ENCODE measurements around the gene MDH1B. TPM values are rescaled to one million over a fixed set of nuclear protein-coding genes. Genes with fewer than 3 reads are reported as not detected.

Gene MDH1B
- total and polyA plus RNA-seq, 8 donors = 0.47 to 2.7 (median 0.88) TPM

GRCh38 chr2:206736935-206737334 is 28.2 kb downstream of the MDH1B start:
- Histone ChIP-seq H3K36me3 (no peaks in the 10 kb centered on the region), H3K27me3 (no peaks in the 10 kb centered on the region), H3K4me3 (no peak overlapping the region), H3K4me1 (no peaks in the 10 kb centered on the region), H3K27ac (no peak overlapping the region), H3K9me3 (no peaks in the 10 kb centered on the region)
- ATAC-seq (no peak), DNase-seq (no peak), FAIRE-seq (no peak)
- 72 to 79% methylated on average over 5 of the region's 5 CpGs for WGBS, 2 donors
- intact Hi-C loops (cut with DNase I) = no loop called here
- no peak for TF ChIP-seq CTCF (IDR thresholded peaks at IDR 0.05)

- Histone ChIP-seq H3K36me3 (no peaks in the 10 kb centered on the region), H3K4me3 (no peak overlapping the region), H3K27me3 (no peaks in the 10 kb centered on the region), H3K4me1 (no peaks in the 10 kb centered on the region), H3K27ac (no peak overlapping the region), H3K9me3 (no peaks in the 10 kb centered on the region)
- no peak for TF ChIP-seq CTCF (IDR thresholded peaks at IDR 0.05)
- intact Hi-C loops (cut with DNase I) = no loop called here
- FAIRE-seq (no peak), DNase-seq (no peak), ATAC-seq (no peak)
- 44 to 58% methylated on average over 2 of the region's 2 CpGs for WGBS, 2 donors
Measured at GRCh38 chr2:206733341-206733740, 31.8 kb downstream of the MDH1B start.

- H3K4me1 ChIP-seq = no peaks in the 10 kb centered on the region
- H3K27ac ChIP-seq = no peak overlapping the region
- TF ChIP-seq CTCF (IDR thresholded peaks at IDR 0.05) = no peak
- ATAC-seq (no peak), FAIRE-seq (no peak), DNase-seq (no peak)
- H3K36me3 ChIP-seq = no peaks in the 10 kb centered on the region
- 59 to 70% methylated on average over 7 of the region's 7 CpGs for WGBS, 2 donors
- intact Hi-C loops (cut with DNase I) = no loop called here
- H3K27me3 ChIP-seq = no peaks in the 10 kb centered on the region
- no peak overlapping the region for H3K4me3 ChIP-seq
- H3K9me3 ChIP-seq = no peaks in the 10 kb centered on the region
Measured at GRCh38 chr2:206728277-206729199, 36.6 kb downstream of the MDH1B start.

- no peak for ATAC-seq
- H3K27ac ChIP-seq = no peak overlapping the region
- intact Hi-C loops (cut with DNase I) = no loop called here
- H3K27me3 ChIP-seq = no peaks in the 10 kb centered on the region
- no peak overlapping the region for H3K4me3 ChIP-seq
- no peak for TF ChIP-seq CTCF (IDR thresholded peaks at IDR 0.05)
- no peaks in the 10 kb centered on the region for H3K4me1 ChIP-seq
- H3K9me3 ChIP-seq = no peaks in the 10 kb centered on the region
- FAIRE-seq = no peak
- DNase-seq = no peak
- 64 to 83% methylated on average over 2 of the region's 2 CpGs for WGBS, 2 donors
- H3K36me3 ChIP-seq = no peaks in the 10 kb centered on the region
Measured at GRCh38 chr2:206727287-206727686, 37.8 kb downstream of the MDH1B start.

GRCh38 chr2:206723288-206723687 is 41.8 kb downstream of the MDH1B start:
- no peak for TF ChIP-seq CTCF (IDR thresholded peaks at IDR 0.05)
- no peaks in the 10 kb centered on the region for H3K4me1 ChIP-seq
- WGBS, 2 donors = 70 to 83% methylated on average over 1 of the region's 1 CpG
- DNase-seq = no peak
- intact Hi-C loops (cut with DNase I) = no loop called here
- H3K27me3 ChIP-seq = no peaks in the 10 kb centered on the region
- H3K36me3 ChIP-seq = no peaks in the 10 kb centered on the region
- H3K4me3 ChIP-seq = no peak overlapping the region
- no peaks in the 10 kb centered on the region for H3K9me3 ChIP-seq
- FAIRE-seq = no peak
- no peak overlapping the region for H3K27ac ChIP-seq
- ATAC-seq = no peak

Measured in pancreas (tissue), 10 donors.